ENCODE measurements around the gene GRM8.

The GRM8 gene

DNA sequence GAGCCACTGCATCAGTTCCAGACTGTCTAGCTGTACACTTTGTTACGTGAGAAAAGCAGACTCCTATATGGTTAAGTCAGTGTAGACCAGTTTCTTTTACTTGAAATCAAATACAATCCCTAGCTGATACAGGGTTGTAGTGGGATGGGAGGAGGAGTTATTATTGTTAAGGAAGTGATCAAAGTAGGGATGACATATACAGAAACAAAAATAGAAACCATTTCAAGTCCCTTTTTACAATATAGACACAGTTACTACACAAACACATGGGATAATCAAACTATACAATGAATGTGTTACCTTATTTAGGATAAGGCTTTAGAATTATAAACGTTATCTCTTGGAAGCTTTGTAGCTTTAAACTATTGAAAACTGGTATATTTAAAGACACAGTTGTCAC lies 233.9 kb downstream of the GRM8 start:
- TF ChIP-seq TCF12 (IDR thresholded peaks at IDR 0.05; ENCODE audit: low read depth), result no peak
- TF ChIP-seq, protein P1, sequence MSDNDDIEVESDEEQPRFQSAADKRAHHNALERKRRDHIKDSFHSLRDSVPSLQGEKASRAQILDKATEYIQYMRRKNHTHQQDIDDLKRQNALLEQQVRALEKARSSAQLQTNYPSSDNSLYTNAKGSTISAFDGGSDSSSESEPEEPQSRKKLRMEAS (IDR thresholded peaks at IDR 0.05), result no peak
- no peak for TF ChIP-seq CEBPB (IDR thresholded peaks at IDR 0.05)
- no peak for TF ChIP-seq USF1 (IDR thresholded peaks at IDR 0.05)

GRCh38 chr7:127017196-127017595 lies 235.5 kb downstream of the GRM8 start:
- TF ChIP-seq ZBTB7A (IDR thresholded peaks at IDR 0.05; ENCODE audit: low read depth) (no peak), YY1 (IDR thresholded peaks at IDR 0.05; ENCODE audit: low read depth) (no peak), TEAD4 (IDR thresholded peaks at IDR 0.05) (no peak), RAD21 (IDR thresholded peaks at IDR 0.05; ENCODE audit: low read depth) (no peak), CREB1 (IDR thresholded peaks at IDR 0.05; ENCODE audit: low read depth) (no peak), USF1 (IDR thresholded peaks at IDR 0.05) (no peak), TAF1 (IDR thresholded peaks at IDR 0.05; ENCODE audit: low read depth) (no peak), EP300 (IDR thresholded peaks at IDR 0.05; ENCODE audit: borderline replicate concordance) (no peak)
- TF ChIP-seq, protein P1 (IDR thresholded peaks at IDR 0.05), result no peak

GRCh38 chr7:127000725-127001124 lies 252.0 kb downstream of the GRM8 start:
- TF ChIP-seq REST (IDR thresholded peaks at IDR 0.05; ENCODE audit: low read depth) (no peak), ZBTB7A (IDR thresholded peaks at IDR 0.05; ENCODE audit: low read depth) (no peak), CREB1 (IDR thresholded peaks at IDR 0.05; ENCODE audit: low read depth) (no peak), NFIC (IDR thresholded peaks at IDR 0.05) (no peak), YY1 (IDR thresholded peaks at IDR 0.05; ENCODE audit: low read depth) (no peak), TEAD4 (IDR thresholded peaks at IDR 0.05) (no peak), RAD21 (IDR thresholded peaks at IDR 0.05; ENCODE audit: low read depth) (no peak), CEBPB (IDR thresholded peaks at IDR 0.05) (no peak), TCF12 (IDR thresholded peaks at IDR 0.05; ENCODE audit: low read depth) (no peak), USF1 (IDR thresholded peaks at IDR 0.05) (no peak), FOXM1 (IDR thresholded peaks at IDR 0.05; ENCODE audit: borderline replicate concordance, low read depth) (no peak)

DNA sequence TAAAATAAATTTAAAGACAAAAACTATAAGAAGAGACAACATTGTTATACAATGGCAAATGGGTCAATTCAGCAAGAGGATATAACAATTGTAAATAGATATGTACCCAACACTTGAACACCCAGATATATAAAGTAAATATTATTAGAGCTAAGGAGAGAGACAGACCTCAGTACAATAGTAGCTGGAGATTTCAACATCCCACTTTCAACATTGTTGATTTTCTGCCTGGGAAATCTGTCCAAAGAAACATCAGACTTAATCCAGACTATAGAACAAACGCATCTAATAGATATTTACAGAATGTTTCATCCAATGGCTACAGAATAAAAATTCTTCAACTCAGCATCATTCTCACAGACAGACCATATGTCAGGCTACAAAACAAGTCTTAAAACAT lies 256.1 kb downstream of the GRM8 start:
- TF ChIP-seq TEAD4 (IDR thresholded peaks at IDR 0.05) (no peak), TCF12 (IDR thresholded peaks at IDR 0.05; ENCODE audit: low read depth) (no peak), FOXM1 (IDR thresholded peaks at IDR 0.05; ENCODE audit: borderline replicate concordance, low read depth) (no peak), TAF1 (IDR thresholded peaks at IDR 0.05; ENCODE audit: low read depth) (no peak), CEBPB (IDR thresholded peaks at IDR 0.05) (no peak), YY1 (IDR thresholded peaks at IDR 0.05; ENCODE audit: low read depth) (no peak), CREB1 (IDR thresholded peaks at IDR 0.05; ENCODE audit: low read depth) (no peak), EP300 (IDR thresholded peaks at IDR 0.05; ENCODE audit: borderline replicate concordance) (no peak), NFIC (IDR thresholded peaks at IDR 0.05) (no peak), RAD21 (IDR thresholded peaks at IDR 0.05; ENCODE audit: low read depth) (no peak), REST (IDR thresholded peaks at IDR 0.05; ENCODE audit: low read depth) (no peak), USF1 (IDR thresholded peaks at IDR 0.05) (no peak)
- TF ChIP-seq, protein P1 (IDR thresholded peaks at IDR 0.05), result no peak

DNA sequence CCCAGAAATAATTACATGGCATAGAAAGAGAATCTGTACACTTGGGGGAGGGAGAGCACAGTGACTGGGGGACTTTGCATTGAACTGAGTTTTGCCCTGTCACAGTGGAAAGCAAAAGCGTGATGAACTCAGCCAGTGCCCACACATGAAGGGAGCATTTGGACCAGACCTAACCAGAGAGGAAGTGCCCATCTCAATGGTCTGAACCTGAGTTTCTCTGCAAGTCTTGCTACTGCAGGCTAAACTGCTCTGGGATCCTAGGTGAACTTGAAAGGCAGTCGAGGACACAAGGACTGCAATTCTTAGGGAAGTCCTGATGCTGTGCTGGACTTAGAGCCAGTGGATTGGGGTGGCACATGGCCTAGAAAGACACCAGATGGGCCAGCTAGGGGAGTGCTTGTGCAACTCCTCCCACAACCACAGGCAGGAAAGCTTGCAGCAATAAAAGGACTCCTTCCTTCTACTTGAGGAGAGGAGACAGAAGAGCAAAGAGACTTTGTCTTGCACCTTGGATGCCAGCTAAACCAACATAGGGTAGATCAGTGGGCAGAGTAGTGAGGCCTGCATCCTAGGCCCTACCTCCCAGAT lies 259.0 kb downstream of the GRM8 start:
- TF ChIP-seq FOXM1 (IDR thresholded peaks at IDR 0.05; ENCODE audit: borderline replicate concordance, low read depth), result no peak
- no peak for TF ChIP-seq EGR1 (IDR thresholded peaks at IDR 0.05)
- no peak for TF ChIP-seq CEBPB (IDR thresholded peaks at IDR 0.05)
- TF ChIP-seq NFIC (IDR thresholded peaks at IDR 0.05), result no peak
- no peak for TF ChIP-seq TCF12 (IDR thresholded peaks at IDR 0.05; ENCODE audit: low read depth)
- TF ChIP-seq EP300 (IDR thresholded peaks at IDR 0.05; ENCODE audit: borderline replicate concordance), result no peak

Data from Ishikawa (cell line).